HEK293 (cell line): ENCODE results near the gene HSPB8.
A peak's percentile ranks its signal among the peaks of the same experiment; 100 is the strongest.

ENCODE experiments used
- CTCF ChIA-PET: fragments of 350-600 bp; formaldehyde crosslinking; extraction: SDS; loops from one replicate; lab custom pipeline; 2021; ENCODE audit warnings: antibody characterized with exemption; lab: Yijun Ruan, JAX
- POLR2A ChIA-PET: fragments of 300-600 bp; formaldehyde crosslinking; extraction: SDS; loops from one replicate; lab custom pipeline; 2020; ENCODE audit warnings: antibody characterized with exemption, inconsistent platforms; lab: Yijun Ruan, JAX
- H3K27ac ChIP-seq: fragments of 200-500 bp; sonication (Bioruptor generic); 2 replicates; pipeline ENCODE4 v1.5.1; 2014; ENCODE audit warnings: low read depth, low read length, control low read depth, inconsistent platforms; ENCODE audit errors: extremely low read depth
- H3K36me3 ChIP-seq, 2 experiments: fragments of 200-500 bp in 1 of 2; sonication (Bioruptor generic) in 1 of 2; 1 replicate in 1 of 2; 2 replicates in 1 of 2; pipeline ENCODE4 v1.5.1; 2014 to 2017; ENCODE audit warnings: inconsistent platforms in 2 of 2, low read length in 2 of 2; ENCODE audit not compliant: control insufficient read depth in 2 of 2, insufficient read depth in 1 of 2
- H3K4me1 ChIP-seq: fragments of 200-500 bp; sonication (Bioruptor generic); 2 replicates; pipeline ENCODE4 v1.5.1; 2014; ENCODE audit warnings: mild to moderate bottlenecking, low read length, inconsistent platforms; ENCODE audit not compliant: control insufficient read depth, insufficient read depth
- H3K4me3 ChIP-seq: 2 replicates; pipeline ENCODE4 v1.5.1; 2011; ENCODE audit warnings: low read depth, mild to moderate bottlenecking, control low read depth, low read length, moderate library complexity
- H3K9me3 ChIP-seq: fragments of 200-500 bp; sonication (Bioruptor generic); 2 replicates; pipeline ENCODE4 v1.5.1; 2014; ENCODE audit warnings: low read depth, low read length, inconsistent platforms; ENCODE audit not compliant: control insufficient read depth, insufficient read depth
- FEZF1 ChIP-seq: fragments of 450-650 bp; formaldehyde crosslinking; IDR thresholded peaks from 2 replicates; pipeline ENCODE4 v1.5.1; 2016; ENCODE audit warnings: missing biosample characterization, missing genetic modification characterization
- KLF1 ChIP-seq: fragments of 450-650 bp; formaldehyde crosslinking; IDR thresholded peaks from 2 replicates; pipeline ENCODE4 v1.5.1; 2016; ENCODE audit warnings: missing biosample characterization, missing genetic modification characterization
- ZBTB1 ChIP-seq: fragments of 450-650 bp; formaldehyde crosslinking; IDR thresholded peaks from 2 replicates; pipeline ENCODE4 v1.5.1; 2016; ENCODE audit warnings: missing biosample characterization, missing genetic modification characterization
- ZFP3 ChIP-seq: fragments of 450-650 bp; formaldehyde crosslinking; IDR thresholded peaks from 2 replicates; pipeline ENCODE4 v1.5.1; 2016; ENCODE audit warnings: low read depth, missing biosample characterization, missing genetic modification characterization
- ZFP37 ChIP-seq: fragments of 450-650 bp; formaldehyde crosslinking; IDR thresholded peaks from 2 replicates; pipeline ENCODE4 v1.5.1; 2016; ENCODE audit warnings: missing biosample characterization, missing genetic modification characterization
- ZNF114 ChIP-seq: fragments of 450-650 bp; formaldehyde crosslinking; IDR thresholded peaks from 2 replicates; pipeline ENCODE4 v1.5.0; 2017; ENCODE audit warnings: missing biosample characterization, missing genetic modification characterization
- ZNF146 ChIP-seq: fragments of 450-650 bp; formaldehyde crosslinking; IDR thresholded peaks from 2 replicates; pipeline ENCODE4 v1.5.1; 2016; ENCODE audit warnings: missing biosample characterization, missing genetic modification characterization
- ZNF221 ChIP-seq: fragments of 450-650 bp; formaldehyde crosslinking; IDR thresholded peaks from 2 replicates; pipeline ENCODE4 v1.5.1; 2017; ENCODE audit warnings: missing biosample characterization, missing genetic modification characterization, borderline replicate concordance
- ZNF239 ChIP-seq: fragments of 450-650 bp; formaldehyde crosslinking; IDR thresholded peaks from 2 replicates; pipeline ENCODE4 v1.5.1; 2016; ENCODE audit warnings: missing biosample characterization, missing genetic modification characterization
- ZNF350 ChIP-seq: fragments of 450-650 bp; formaldehyde crosslinking; IDR thresholded peaks from 2 replicates; pipeline ENCODE4 v1.5.0; 2017; ENCODE audit warnings: missing biosample characterization, mild to moderate bottlenecking, missing genetic modification characterization
- ZNF354C ChIP-seq: fragments of 450-650 bp; formaldehyde crosslinking; IDR thresholded peaks from 2 replicates; pipeline ENCODE4 v1.5.1; 2016; ENCODE audit warnings: missing biosample characterization, missing genetic modification characterization, low read depth, borderline replicate concordance
- ZNF423 ChIP-seq: fragments of 450-650 bp; formaldehyde crosslinking; IDR thresholded peaks from 2 replicates; pipeline ENCODE4 v1.5.1; 2016; ENCODE audit warnings: missing biosample characterization, missing genetic modification characterization
- ZNF555 ChIP-seq: fragments of 450-650 bp; formaldehyde crosslinking; conservative IDR thresholded peaks from 2 replicates; pipeline ENCODE4 v1.5.1; 2017; ENCODE audit warnings: missing biosample characterization, mild to moderate bottlenecking, missing genetic modification characterization, inconsistent platforms
- ZNF658 ChIP-seq: fragments of 450-650 bp; formaldehyde crosslinking; IDR thresholded peaks from 2 replicates; pipeline ENCODE4; 2016; ENCODE audit warnings: missing biosample characterization, missing genetic modification characterization
- TF ChIP-seq, protein P1 (sequence below): fragments of 450-650 bp; formaldehyde crosslinking; IDR thresholded peaks from 2 replicates; pipeline ENCODE4; 2016; ENCODE audit warnings: missing biosample characterization, missing genetic modification characterization
- TF ChIP-seq, protein P2 (sequence below): fragments of 450-650 bp; formaldehyde crosslinking; IDR thresholded peaks from 2 replicates; pipeline ENCODE4 v1.5.1; 2016; ENCODE audit warnings: missing biosample characterization, missing genetic modification characterization
- TF ChIP-seq, protein P3 (sequence below): sonication (generic); formaldehyde crosslinking; IDR thresholded peaks from 2 replicates; pipeline ENCODE4 v1.8.1; 2022; ENCODE audit warnings: mild to moderate bottlenecking, moderate library complexity, missing genetic modification reagents
- TF ChIP-seq, protein P4 (sequence below): fragments of 450-650 bp; formaldehyde crosslinking; IDR thresholded peaks from 2 replicates; pipeline ENCODE4 v1.5.1; 2017; ENCODE audit warnings: missing biosample characterization, missing genetic modification characterization
- TF ChIP-seq, protein P5 (sequence below): fragments of 450-650 bp; formaldehyde crosslinking; IDR thresholded peaks from 2 replicates; pipeline ENCODE4 v1.5.0; 2017; ENCODE audit warnings: missing biosample characterization, missing genetic modification characterization, borderline replicate concordance

HSPB8 gene

DNA sequence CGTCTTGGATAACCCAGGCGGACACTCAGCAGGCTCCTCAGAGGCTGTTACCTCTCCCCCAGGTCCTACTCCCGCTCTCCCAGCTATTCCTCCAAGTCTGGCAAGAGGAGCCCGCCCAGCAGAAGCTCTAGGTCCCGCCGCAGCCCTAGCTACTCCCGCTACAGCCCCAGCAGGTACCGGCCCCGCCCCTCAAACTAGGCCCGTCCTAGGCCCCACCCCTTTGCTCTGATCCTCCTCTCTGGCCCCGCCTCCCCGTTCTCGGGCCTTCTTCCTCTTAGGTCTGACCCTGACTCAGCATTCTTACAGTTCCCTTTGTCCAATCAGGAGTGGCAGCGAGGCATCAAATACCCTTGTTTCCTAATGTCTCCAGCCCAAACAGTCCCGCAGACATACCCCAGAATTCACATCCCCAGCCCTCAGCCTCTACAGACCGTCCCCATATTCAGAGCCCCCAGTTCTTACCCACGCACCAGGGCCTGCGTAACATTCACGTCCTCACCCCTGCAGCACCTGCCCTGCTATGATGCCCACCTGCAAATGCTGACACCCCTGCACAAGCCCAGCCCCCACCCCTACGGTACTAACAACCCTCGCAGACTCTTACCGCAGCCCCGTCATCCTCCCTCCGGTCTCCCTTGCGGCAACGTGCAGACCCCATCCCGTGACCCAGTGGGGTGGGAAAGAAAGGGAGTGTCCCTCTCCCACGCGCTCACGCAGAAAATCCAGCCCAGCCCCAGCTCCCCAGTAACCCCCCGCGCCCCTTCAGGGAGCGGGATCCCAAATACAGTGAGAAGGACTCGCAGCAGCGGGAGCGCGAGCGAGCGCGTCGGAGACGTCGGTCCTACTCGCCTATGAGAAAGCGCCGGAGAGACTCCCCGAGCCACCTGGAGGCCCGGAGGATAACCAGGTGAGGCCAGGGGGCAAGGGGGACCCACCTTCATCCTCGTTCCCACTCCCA, 25.0 kb upstream of the HSPB8 start (continued):
- TF ChIP-seq, protein P1, sequence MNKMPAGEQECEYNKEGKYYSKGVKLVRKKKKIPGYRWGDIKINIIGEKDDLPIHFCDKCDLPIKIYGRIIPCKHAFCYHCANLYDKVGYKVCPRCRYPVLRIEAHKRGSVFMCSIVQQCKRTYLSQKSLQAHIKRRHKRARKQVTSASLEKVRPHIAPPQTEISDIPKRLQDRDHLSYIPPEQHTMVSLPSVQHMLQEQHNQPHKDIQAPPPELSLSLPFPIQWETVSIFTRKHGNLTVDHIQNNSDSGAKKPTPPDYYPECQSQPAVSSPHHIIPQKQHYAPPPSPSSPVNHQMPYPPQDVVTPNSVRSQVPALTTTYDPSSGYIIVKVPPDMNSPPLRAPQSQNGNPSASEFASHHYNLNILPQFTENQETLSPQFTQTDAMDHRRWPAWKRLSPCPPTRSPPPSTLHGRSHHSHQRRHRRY (tag by site-specific recombination): no peak
- TF ChIP-seq ZNF555 (no peak), ZNF114 (tag by site-specific recombination) (no peak), FEZF1 (tag by site-specific recombination) (no peak), ZNF221 (tag by site-specific recombination) (no peak)
- TF ChIP-seq, protein P2, sequence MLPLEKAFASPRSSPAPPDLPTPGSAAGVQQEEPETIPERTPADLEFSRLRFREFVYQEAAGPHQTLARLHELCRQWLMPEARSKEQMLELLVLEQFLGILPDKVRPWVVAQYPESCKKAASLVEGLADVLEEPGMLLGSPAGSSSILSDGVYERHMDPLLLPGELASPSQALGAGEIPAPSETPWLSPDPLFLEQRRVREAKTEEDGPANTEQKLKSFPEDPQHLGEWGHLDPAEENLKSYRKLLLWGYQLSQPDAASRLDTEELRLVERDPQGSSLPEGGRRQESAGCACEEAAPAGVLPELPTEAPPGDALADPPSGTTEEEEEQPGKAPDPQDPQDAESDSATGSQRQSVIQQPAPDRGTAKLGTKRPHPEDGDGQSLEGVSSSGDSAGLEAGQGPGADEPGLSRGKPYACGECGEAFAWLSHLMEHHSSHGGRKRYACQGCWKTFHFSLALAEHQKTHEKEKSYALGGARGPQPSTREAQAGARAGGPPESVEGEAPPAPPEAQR (tag by site-specific recombination): no peak
- TF ChIP-seq, protein P3, sequence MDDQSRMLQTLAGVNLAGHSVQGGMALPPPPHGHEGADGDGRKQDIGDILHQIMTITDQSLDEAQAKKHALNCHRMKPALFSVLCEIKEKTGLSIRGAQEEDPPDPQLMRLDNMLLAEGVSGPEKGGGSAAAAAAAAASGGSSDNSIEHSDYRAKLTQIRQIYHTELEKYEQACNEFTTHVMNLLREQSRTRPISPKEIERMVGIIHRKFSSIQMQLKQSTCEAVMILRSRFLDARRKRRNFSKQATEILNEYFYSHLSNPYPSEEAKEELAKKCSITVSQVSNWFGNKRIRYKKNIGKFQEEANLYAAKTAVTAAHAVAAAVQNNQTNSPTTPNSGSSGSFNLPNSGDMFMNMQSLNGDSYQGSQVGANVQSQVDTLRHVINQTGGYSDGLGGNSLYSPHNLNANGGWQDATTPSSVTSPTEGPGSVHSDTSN (CRISPR knock-in tag): no peak

DNA sequence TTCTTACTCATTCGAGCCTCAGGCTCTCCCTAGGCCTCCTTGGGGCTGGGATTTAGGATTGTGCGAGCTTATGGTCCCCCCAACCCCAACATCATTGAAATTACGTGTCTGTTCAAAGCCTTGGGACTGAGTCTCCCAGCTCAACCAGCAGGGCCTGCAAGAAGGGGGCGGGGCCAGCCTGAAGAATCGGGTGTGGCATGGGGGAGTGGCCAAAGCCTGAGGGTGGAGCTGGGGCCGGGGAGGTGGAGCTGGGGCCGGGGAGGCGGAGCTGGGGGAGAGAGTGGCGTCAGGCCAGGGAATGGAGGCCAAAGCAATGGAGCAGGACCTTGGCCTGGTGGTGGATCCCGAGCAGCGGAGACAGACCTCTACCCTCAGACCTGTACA, 24.3 kb upstream of the HSPB8 start:
- ChIA-PET CTCF (interaction anchor here (0.6 kb wide), 2 partner anchors 284 to 1100 kb away, joined by 3 to 4 read pairs; no protein-coding TSS in a partner anchor), POLR2A (no interaction called here)
- Histone ChIP-seq H3K4me3 (no peak overlapping the region), H3K36me3 (no peaks in the 10 kb centered on the region), H3K9me3 (no peaks in the 10 kb centered on the region), H3K27ac (no peak overlapping the region), H3K4me1 (no peaks in the 10 kb centered on the region)
- TF ChIP-seq ZNF350 (tag by site-specific recombination): no peak
- TF ChIP-seq ZNF658: no peak
- no peak for TF ChIP-seq ZBTB1 (tag by site-specific recombination)

DNA sequence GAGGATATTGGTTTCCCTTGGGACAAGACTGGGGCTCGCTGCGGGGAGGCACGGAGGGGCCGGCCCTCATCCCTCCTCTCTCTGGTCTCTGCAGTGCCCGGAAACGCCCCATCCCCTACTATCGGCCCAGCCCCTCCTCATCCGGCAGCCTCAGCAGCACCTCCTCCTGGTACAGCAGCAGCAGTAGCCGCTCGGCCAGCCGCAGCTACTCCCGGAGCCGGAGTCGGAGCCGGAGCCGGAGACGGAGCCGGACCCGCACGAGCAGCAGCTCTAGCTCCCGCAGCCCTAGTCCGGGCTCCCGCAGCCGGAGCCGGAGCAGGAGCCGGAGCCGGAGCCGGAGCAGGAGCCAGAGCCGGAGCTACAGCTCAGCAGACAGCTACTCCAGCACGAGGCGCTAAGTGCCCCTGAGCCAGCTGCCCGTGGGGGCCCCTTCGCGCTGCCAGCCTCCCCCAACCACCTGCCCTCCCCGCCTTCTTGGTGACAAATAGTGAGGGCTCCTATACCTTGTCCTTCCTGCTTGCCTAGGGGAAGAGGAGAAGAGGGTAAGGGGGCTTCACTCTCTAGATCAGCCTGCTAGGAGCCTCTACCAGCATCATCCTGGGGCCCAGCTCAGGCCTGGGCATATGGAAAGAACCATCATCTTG, 22.2 kb upstream of the HSPB8 start:
- no peak overlapping the region for H3K27ac ChIP-seq
- CTCF ChIA-PET: interaction anchor here (0.6 to 1.1 kb wide), 2 partner anchors 20 to 610 kb away, joined by 3 to 5 read pairs; no protein-coding TSS in a partner anchor
- TF ChIP-seq, protein P4, sequence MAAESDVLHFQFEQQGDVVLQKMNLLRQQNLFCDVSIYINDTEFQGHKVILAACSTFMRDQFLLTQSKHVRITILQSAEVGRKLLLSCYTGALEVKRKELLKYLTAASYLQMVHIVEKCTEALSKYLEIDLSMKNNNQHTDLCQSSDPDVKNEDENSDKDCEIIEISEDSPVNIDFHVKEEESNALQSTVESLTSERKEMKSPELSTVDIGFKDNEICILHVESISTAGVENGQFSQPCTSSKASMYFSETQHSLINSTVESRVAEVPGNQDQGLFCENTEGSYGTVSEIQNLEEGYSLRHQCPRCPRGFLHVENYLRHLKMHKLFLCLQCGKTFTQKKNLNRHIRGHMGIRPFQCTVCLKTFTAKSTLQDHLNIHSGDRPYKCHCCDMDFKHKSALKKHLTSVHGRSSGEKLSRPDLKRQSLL (tag by site-specific recombination): peak; percentile 97
- no peak for TF ChIP-seq KLF1 (tag by site-specific recombination)
- TF ChIP-seq, all 188 proteins: peak for 1

DNA sequence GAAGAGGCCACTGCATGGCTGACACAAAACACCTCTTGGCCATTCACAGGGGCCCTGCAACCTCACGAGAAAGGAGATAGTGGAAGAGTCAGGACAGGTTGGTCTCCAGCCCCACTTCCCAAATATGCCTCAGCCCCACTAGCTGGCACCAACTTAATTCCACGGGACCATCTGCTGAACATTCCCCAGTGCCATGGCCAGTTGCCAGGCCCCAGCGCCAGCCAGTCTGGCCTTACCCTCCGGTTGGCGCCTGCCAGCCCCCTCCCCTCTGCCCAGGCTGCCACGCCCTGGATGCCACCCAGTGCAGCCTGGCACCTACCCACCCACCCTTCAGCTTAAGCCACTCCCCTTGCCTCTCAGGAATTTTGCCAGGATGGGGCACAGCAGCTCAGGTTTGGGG, 21.2 kb upstream of the HSPB8 start:
- no peaks in the 10 kb centered on the region for H3K9me3 ChIP-seq
- no peaks in the 10 kb centered on the region for H3K36me3 ChIP-seq
- POLR2A ChIA-PET: no interaction called here
- no peak overlapping the region for H3K27ac ChIP-seq
- no peaks in the 10 kb centered on the region for H3K4me1 ChIP-seq
- CTCF ChIA-PET: no interaction called here
- no peak overlapping the region for H3K4me3 ChIP-seq
- TF ChIP-seq ZNF239 (no peak), ZNF555 (no peak), ZFP37 (tag by site-specific recombination) (no peak), ZNF423 (tag by site-specific recombination) (no peak), ZNF146 (tag by site-specific recombination) (no peak), ZNF354C (no peak), ZFP3 (tag by site-specific recombination) (no peak)
- TF ChIP-seq, protein P5, sequence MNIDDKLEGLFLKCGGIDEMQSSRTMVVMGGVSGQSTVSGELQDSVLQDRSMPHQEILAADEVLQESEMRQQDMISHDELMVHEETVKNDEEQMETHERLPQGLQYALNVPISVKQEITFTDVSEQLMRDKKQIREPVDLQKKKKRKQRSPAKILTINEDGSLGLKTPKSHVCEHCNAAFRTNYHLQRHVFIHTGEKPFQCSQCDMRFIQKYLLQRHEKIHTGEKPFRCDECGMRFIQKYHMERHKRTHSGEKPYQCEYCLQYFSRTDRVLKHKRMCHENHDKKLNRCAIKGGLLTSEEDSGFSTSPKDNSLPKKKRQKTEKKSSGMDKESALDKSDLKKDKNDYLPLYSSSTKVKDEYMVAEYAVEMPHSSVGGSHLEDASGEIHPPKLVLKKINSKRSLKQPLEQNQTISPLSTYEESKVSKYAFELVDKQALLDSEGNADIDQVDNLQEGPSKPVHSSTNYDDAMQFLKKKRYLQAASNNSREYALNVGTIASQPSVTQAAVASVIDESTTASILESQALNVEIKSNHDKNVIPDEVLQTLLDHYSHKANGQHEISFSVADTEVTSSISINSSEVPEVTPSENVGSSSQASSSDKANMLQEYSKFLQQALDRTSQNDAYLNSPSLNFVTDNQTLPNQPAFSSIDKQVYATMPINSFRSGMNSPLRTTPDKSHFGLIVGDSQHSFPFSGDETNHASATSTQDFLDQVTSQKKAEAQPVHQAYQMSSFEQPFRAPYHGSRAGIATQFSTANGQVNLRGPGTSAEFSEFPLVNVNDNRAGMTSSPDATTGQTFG: no peak

More for the DNA sequence above, 22.2 kb upstream of the HSPB8 start:
- POLR2A ChIA-PET: no interaction called here
- H3K36me3 ChIP-seq: no peaks in the 10 kb centered on the region
- H3K4me3 ChIP-seq: no peak overlapping the region
- H3K9me3 ChIP-seq: no peaks in the 10 kb centered on the region
- no peaks in the 10 kb centered on the region for H3K4me1 ChIP-seq
